Stimulated activated naive CD8-positive, alpha-beta T cell treated with anti-CD3 and anti-CD28 coated beads, Interleukin-15, Interleukin-2, amounts not matched to agents 100 ng/mL and 50 ng/mL, for 24 hours (primary cell): ENCODE results near the gene MYOCOS.

Source experiments
- H3K27ac Mint-ChIP-seq: one replicate; pipeline ENCODE4 v1.8.0; 2021; ENCODE audit warnings: mild to moderate bottlenecking, mixed read lengths
- H3K27me3 Mint-ChIP-seq: one replicate; pipeline ENCODE4 v1.8.0; 2021; ENCODE audit warnings: mixed read lengths
- H3K36me3 Mint-ChIP-seq: one replicate; pipeline ENCODE4 v1.8.0; 2021; ENCODE audit warnings: low read depth, mixed read lengths
- H3K4me1 Mint-ChIP-seq: one replicate; pipeline ENCODE4 v1.8.0; 2021; ENCODE audit warnings: low read depth, mixed read lengths
- H3K4me3 Mint-ChIP-seq: one replicate; pipeline ENCODE4 v1.8.0; 2021; ENCODE audit warnings: mild to moderate bottlenecking, mixed read lengths
- H3K9me3 Mint-ChIP-seq: one replicate; pipeline ENCODE4 v1.8.0; 2021; ENCODE audit warnings: mixed read lengths

MYOCOS gene

GRCh38 chr1:171663036-171663853, 41.2 kb downstream of the MYOCOS start:
- Mint-ChIP-seq H3K9me3 (no peaks in the 10 kb centered on the region), H3K27ac (no peak overlapping the region), H3K36me3 (no peaks in the 10 kb centered on the region), H3K4me3 (no peak overlapping the region), H3K27me3 (peaks cover 6% of the 10 kb centered on the region), H3K4me1 (no peaks in the 10 kb centered on the region)

- Mint-ChIP-seq H3K4me3 (no peak overlapping the region), H3K9me3 (no peaks in the 10 kb centered on the region), H3K27me3 (peaks cover 6% of the 10 kb centered on the region), H3K4me1 (no peaks in the 10 kb centered on the region), H3K36me3 (no peaks in the 10 kb centered on the region), H3K27ac (no peak overlapping the region)
These were observed 42.0 kb downstream of the MYOCOS start for GRCh38 chr1:171663854-171664575.

- peaks cover 10% of the 10 kb centered on the region for H3K27me3 Mint-ChIP-seq
- no peaks in the 10 kb centered on the region for H3K36me3 Mint-ChIP-seq
- H3K4me1 Mint-ChIP-seq: no peaks in the 10 kb centered on the region
- no peak overlapping the region for H3K27ac Mint-ChIP-seq
- no peaks in the 10 kb centered on the region for H3K9me3 Mint-ChIP-seq
- no peak overlapping the region for H3K4me3 Mint-ChIP-seq
These were observed 42.9 kb downstream of the MYOCOS start for GRCh38 chr1:171664976-171665375.

GRCh38 chr1:171666114-171666769, 44.2 kb downstream of the MYOCOS start:
- Mint-ChIP-seq H3K36me3 (no peaks in the 10 kb centered on the region), H3K27ac (no peak overlapping the region), H3K27me3 (peaks cover 10% of the 10 kb centered on the region), H3K9me3 (no peaks in the 10 kb centered on the region), H3K4me3 (no peak overlapping the region), H3K4me1 (no peaks in the 10 kb centered on the region)

GRCh38 chr1:171668372-171668771, 46.3 kb downstream of the MYOCOS start:
- H3K9me3 Mint-ChIP-seq: no peaks in the 10 kb centered on the region
- no peaks in the 10 kb centered on the region for H3K4me1 Mint-ChIP-seq
- peaks cover 10% of the 10 kb centered on the region for H3K27me3 Mint-ChIP-seq
- H3K27ac Mint-ChIP-seq: no peak overlapping the region
- no peaks in the 10 kb centered on the region for H3K36me3 Mint-ChIP-seq
- no peak overlapping the region for H3K4me3 Mint-ChIP-seq

- Mint-ChIP-seq H3K27ac (no peak overlapping the region), H3K36me3 (no peaks in the 10 kb centered on the region), H3K4me3 (no peak overlapping the region), H3K4me1 (no peaks in the 10 kb centered on the region), H3K9me3 (no peaks in the 10 kb centered on the region), H3K27me3 (peaks cover 7% of the 10 kb centered on the region)
These were observed 48.7 kb downstream of the MYOCOS start for GRCh38 chr1:171670739-171671138.

GRCh38 chr1:171674431-171675405, 52.7 kb downstream of the MYOCOS start:
- Mint-ChIP-seq H3K27ac (no peak overlapping the region), H3K9me3 (no peaks in the 10 kb centered on the region), H3K4me3 (no peak overlapping the region), H3K36me3 (no peaks in the 10 kb centered on the region), H3K27me3 (peaks cover 1% of the 10 kb centered on the region), H3K4me1 (no peaks in the 10 kb centered on the region)
